GM12891 (cell line): ENCODE results near the gene FBXL3.

ENCODE experiments used
- POLR2A ChIP-seq: IDR thresholded peaks from 2 replicates; pipeline ENCODE4 v1.6.1; 2011; ENCODE audit warnings: low read depth, low read length, control low read depth
- POLR2AphosphoS5 ChIP-seq: IDR thresholded peaks from 2 replicates; pipeline ENCODE4 v1.6.1; 2011; ENCODE audit warnings: low read depth, low read length, control low read depth
- POU2F2 ChIP-seq: IDR thresholded peaks from 2 replicates; pipeline ENCODE4 v1.6.1; 2011; ENCODE audit warnings: low read depth, mild to moderate bottlenecking, control low read depth, low read length, moderate library complexity
- SPI1 ChIP-seq: IDR thresholded peaks from 2 replicates; pipeline ENCODE4 v1.6.1; 2011; ENCODE audit warnings: low read depth, low read length, control low read depth
- TAF1 ChIP-seq: IDR thresholded peaks from 2 replicates; pipeline ENCODE4 v1.6.1; 2011; ENCODE audit warnings: low read depth, low read length, control low read depth

DNA sequence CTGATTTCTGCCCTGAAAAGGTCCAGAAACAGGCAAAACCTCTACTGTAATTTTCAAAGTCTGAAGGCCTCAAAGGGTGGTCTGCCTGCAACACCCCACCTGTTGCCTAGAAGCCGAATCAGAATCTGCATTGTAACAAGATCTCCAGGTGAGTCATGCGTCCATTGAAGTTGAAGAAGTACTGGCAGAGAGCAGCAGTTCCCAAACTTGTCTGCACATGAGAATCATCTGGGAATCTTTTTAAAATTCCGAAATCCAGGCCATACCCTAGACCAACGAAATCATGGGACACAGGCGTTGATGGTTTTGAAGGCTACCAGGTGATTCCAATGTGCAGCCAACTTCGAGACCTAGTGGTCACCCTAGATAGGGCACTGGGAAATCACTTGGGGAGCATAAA is 51.1 kb downstream of the FBXL3 start:
- TF ChIP-seq POLR2AphosphoS5 (no peak), SPI1 (no peak), POLR2A (no peak), POU2F2 (no peak), TAF1 (no peak)
